ENCODE results near the gene STAB2. TPM values are rescaled to one million over a fixed set of nuclear protein-coding genes. Genes with fewer than 3 reads are reported as not detected.

Gene STAB2
- total RNA-seq, 4 donors from 2014 or later: under 0.01 to 2.5 (median 0.43) TPM

DNA sequence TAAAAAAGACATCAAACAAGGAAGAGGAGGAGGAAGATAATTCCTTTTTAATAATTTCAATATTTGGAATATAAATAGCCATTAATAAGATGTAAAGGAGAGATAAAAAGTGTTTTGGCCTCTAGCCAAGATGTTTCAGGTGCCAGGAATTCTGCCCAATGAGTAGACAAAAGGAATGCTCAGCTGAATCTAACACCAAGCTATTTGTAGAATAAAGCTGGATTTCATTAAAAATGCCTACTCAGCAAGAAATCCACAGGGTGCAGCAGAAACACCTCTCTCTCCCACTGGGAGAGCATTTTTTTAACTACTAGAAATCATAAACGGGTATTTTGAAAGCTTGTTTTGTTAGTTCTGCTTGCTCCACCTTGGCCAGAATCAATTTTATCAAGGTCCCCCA is 4.1 kb upstream of the STAB2 start:
- ATAC-seq (ENCODE audit: low FRiP score) (no peak), DNase-seq (ENCODE audit: low spot score) (no peak)
- TF ChIP-seq CTCF (IDR thresholded peaks at IDR 0.05): no peak

DNA sequence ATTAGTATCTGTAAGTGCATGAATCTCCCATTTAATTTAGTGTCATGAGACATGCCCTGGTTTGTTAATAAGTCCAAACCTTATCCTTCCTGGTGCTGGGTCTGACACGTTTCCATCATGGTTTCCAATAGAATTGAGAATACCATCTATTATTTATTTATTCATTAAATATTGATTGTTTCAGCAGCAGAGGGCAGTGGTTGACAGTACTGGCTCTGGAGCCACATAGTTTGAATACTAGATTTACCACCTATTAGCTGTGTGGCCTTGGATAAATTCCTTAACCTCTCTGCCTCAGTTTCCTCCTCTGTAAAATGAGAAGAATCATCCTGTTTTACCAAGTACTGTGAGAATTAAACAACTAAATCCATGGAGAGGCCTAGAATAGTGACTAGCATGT is 941 bp upstream of the STAB2 start:
- no peak for TF ChIP-seq CTCF (IDR thresholded peaks at IDR 0.05)
- DNase-seq (ENCODE audit: low spot score) (no peak), ATAC-seq (ENCODE audit: low FRiP score) (no peak)

GRCh38 chr12:103588680-103589079 is 1.6 kb downstream of the STAB2 start:
- no peak for TF ChIP-seq CTCF (IDR thresholded peaks at IDR 0.05)
- DNase-seq (ENCODE audit: low spot score) (no peak), ATAC-seq (ENCODE audit: low FRiP score) (no peak)

DNA sequence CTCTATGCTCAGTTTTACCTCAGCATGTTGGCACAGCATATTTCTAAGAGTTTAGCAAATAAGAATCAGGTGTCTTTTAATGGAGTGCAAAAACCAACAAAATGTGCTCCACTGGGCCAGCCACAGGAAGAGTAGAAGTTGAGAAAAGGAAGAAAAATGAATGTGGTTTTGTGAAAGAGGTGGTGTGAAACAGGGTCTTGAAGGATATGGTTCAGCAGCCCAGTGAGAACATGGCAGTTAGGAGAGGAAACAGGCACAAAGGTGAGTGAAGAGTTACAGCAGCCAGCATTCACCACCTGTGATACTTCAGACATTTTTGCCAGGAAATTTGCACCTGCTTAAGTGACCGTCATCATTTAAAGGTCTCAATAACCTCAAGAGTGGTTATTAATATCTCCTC is 2.4 kb downstream of the STAB2 start:
- no peak for ATAC-seq (ENCODE audit: low FRiP score)
- no peak for DNase-seq (ENCODE audit: low spot score)
- TF ChIP-seq CTCF (IDR thresholded peaks at IDR 0.05): no peak

DNA sequence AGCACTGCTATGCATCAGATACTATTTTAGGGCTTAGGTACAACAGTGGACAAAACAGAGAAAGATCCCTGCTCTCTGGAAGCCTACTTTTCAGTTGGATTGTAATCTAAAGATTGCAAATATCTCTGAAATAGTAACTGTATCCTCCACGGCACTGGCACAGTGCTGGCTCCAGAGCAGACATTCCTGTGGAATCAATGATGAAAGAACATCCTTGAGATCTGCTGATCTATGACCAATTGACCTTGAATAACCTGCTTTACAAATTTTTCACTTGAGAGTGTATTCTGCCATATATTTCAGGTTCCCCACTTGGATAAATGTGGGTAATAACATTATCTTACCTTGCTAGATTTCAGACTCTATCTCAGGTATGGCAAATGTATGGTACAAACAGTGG is 3.2 kb downstream of the STAB2 start:
- DNase-seq (ENCODE audit: low spot score): no peak
- no peak for TF ChIP-seq CTCF (IDR thresholded peaks at IDR 0.05)
- no peak for ATAC-seq (ENCODE audit: low FRiP score)

DNA sequence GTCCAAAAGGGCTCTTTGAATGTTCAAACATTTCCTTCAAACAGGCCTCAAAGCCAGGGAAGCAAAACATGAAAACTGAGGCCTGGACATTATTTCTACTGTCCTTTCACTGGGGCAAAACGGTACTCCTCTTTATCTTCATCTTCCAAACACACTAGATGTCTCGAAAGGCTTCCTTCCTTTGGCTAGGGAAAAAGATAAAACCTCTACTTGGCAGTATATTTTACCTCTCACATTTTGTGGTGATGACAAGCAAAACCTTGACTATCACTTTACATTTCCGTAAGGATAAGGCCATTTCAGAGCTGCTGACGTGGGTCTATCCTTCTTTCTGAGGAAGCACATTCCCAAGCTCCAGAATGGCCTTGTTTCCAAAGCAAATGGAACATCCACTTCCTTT is 9.9 kb downstream of the STAB2 start:
- ATAC-seq (ENCODE audit: low FRiP score) (no peak), DNase-seq (ENCODE audit: low spot score) (no peak)
- no peak for TF ChIP-seq CTCF (IDR thresholded peaks at IDR 0.05)

DNA sequence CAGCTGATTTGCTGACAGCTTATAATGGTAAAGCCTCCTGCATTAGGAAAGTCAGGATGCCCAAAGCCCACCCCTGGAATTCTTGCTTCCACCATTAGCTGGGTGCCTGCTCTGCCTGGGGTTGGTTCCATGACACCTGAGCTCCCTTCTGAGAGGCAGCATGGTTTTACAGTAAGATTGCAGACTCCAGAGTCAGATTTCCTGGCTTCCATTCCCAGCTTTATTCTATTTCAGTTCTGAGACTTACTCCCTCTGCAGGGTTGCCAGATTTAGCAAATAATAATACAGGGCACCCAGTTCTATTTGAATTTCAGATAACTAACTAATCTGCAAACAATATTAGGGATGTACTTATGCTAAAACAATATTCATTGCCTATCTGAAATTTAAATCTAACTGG is 12.2 kb downstream of the STAB2 start:
- DNase-seq (ENCODE audit: low spot score): no peak
- TF ChIP-seq CTCF (IDR thresholded peaks at IDR 0.05): no peak
- ATAC-seq (ENCODE audit: low FRiP score): no peak
